Peyer's patch (tissue), 4 donors: ENCODE results near the gene NCOA6.

Source experiments
- CTCF ChIP-seq, 6 experiments: fragments of 450-650 bp in 4 of 6; fragments of 200-600 bp in 2 of 6; sonication (generic) in 1 of 6; IDR thresholded peaks; one replicate each; pipeline ENCODE4 v1.5.1; 2017 to 2019; ENCODE audit warnings: antibody characterized with exemption in 6 of 6, mild to moderate bottlenecking in 3 of 6, moderate library complexity in 1 of 6
- POLR2A ChIP-seq, 2 donors: fragments of 450-650 bp; IDR thresholded peaks; one replicate each; pipeline ENCODE4 v1.5.1; 2017; ENCODE audit warnings: antibody characterized with exemption in 2 of 2, mild to moderate bottlenecking in 2 of 2, moderate library complexity in 2 of 2

DNA sequence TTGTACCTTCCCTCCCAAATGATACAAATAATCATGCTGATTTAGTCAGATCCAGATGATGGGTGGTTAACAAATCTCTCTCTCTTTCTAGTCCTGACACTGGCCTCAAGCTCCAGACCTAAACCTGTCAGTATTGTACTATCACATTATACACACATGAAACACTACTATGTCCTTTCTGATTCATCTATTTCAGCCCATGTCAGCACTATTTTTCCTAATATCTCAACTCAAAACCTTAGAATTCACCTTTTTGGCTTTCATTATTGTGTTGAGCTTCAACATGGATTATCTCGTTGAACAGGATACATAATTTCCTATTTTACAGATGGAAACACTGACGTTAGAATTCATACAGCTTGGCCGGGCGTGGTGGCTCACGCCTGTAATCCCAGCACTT, 152.0 kb downstream of the NCOA6 start:
- TF ChIP-seq CTCF (IDR thresholded peaks at IDR 0.05) (no peak), POLR2A (IDR thresholded peaks at IDR 0.05) (no peak)
